ENCODE results near the gene SKAP1. TPM values are rescaled to one million over a fixed set of nuclear protein-coding genes. Genes with fewer than 3 reads are reported as not detected.

The SKAP1 gene
- total and polyA plus RNA-seq, 2 of the 13 experiments (the other 11 are each of a cell fraction or from before 2014, with no cell fraction given): 0.21 TPM; not detected in 1

DNA sequence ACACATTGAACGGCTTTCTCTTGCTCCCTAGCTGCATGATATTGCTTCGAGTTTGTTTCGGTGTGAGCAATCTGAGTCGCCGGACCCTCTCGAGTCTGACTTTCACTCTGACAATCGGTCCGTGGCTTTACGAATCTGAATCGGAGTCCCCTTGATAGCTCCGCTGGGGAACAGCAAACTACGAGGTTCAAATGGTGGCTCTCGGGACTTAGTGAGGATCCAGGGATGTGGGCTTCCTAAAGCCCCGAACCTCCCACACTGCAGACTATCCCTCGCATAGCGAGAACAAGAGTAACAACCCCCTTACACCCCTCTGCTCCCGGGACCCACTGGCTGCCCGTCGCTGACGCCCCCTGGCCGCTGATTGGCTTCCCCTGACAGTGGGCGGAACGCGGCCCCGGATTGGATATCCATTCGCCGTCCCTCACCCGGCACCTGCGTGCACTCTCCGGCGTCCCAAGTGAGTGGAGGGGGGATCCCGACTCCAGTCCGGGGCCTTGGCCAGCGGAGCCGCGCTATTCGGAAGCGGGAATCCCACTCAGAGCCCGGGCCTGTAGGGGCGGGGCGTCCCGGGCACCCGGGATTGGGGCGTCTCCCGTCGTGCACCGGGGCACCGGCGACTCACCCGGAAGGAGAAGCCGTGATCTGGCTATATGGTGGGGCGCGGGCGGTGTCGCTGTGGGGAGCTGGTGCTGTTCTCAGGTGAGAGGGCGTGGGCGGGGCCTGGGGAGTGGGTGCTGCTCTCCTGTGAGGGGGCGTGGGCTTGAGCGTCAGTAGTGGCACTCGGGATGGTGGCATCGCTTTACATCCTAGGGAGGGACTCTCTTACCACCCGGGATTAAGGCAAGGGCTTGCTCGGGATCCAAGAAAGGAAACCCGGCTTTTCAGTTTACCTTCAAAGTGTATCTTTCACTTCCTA, 322.6 kb downstream of the SKAP1 start, which contains the start of gene SNX11 (continued):
- TF ChIP-seq ZFYVE20 (CRISPR knock-in tag; IDR thresholded peaks at IDR 0.05; ENCODE audit: borderline replicate concordance, low read depth) (0 out of 2 replicates have a peak, but pooled peaks have one; percentile 34), CEBPG (CRISPR knock-in tag; IDR thresholded peaks at IDR 0.05) (no peak; the same call in 1 of the 2 replicates), ZNF329 (CRISPR knock-in tag; IDR thresholded peaks at IDR 0.05; ENCODE audit: low read depth) (no peak), ZNF552 (CRISPR knock-in tag; IDR thresholded peaks at IDR 0.05; ENCODE audit: borderline replicate concordance) (0 out of 2 replicates have a peak, but pooled peaks have one; percentile 27), ZNF432 (CRISPR knock-in tag; IDR thresholded peaks at IDR 0.05; ENCODE audit: borderline replicate concordance) (no peak), FOXP1 (IDR thresholded peaks at IDR 0.05) (no peak), FOXP1 (CRISPR knock-in tag; IDR thresholded peaks at IDR 0.05) (no peak), HOXA3 (CRISPR knock-in tag; IDR thresholded peaks at IDR 0.05) (peak; percentile 63; the same call in 1 of the 2 replicates), ZKSCAN1 (IDR thresholded peaks at IDR 0.05; ENCODE audit: low read length) (no peak), ZNF775 (CRISPR knock-in tag; IDR thresholded peaks at IDR 0.05; ENCODE audit: borderline replicate concordance) (no peak), HOXA5 (CRISPR knock-in tag; IDR thresholded peaks at IDR 0.05) (peak; percentile 90), ZNF619 (CRISPR knock-in tag; IDR thresholded peaks at IDR 0.05) (peak; percentile 95; the same call in 1 of the 2 replicates), ZNF441 (CRISPR knock-in tag; IDR thresholded peaks at IDR 0.05; ENCODE audit: borderline replicate concordance) (0 out of 2 replicates have a peak, but pooled peaks have one; percentile 7), POLR2AphosphoS5 (IDR thresholded peaks at IDR 0.05; ENCODE audit: low read depth, low read length) (peak; percentile 93), ZNF335 (CRISPR knock-in tag; IDR thresholded peaks at IDR 0.05) (0 out of 2 replicates have a peak, but pooled peaks have one; percentile 67), ZNF205 (CRISPR knock-in tag; IDR thresholded peaks at IDR 0.05) (no peak), GTF3A (CRISPR knock-in tag; conservative IDR thresholded peaks at IDR 0.05) (no peak; the same call in 1 of the 2 replicates), PAX8 (CRISPR knock-in tag; IDR thresholded peaks at IDR 0.05; ENCODE audit: borderline replicate concordance) (no peak; the same call in 1 of the 2 replicates), SUZ12 (IDR thresholded peaks at IDR 0.05; ENCODE audit: low read depth, low read length) (peak; percentile 50)
- TF ChIP-seq, protein P1, sequence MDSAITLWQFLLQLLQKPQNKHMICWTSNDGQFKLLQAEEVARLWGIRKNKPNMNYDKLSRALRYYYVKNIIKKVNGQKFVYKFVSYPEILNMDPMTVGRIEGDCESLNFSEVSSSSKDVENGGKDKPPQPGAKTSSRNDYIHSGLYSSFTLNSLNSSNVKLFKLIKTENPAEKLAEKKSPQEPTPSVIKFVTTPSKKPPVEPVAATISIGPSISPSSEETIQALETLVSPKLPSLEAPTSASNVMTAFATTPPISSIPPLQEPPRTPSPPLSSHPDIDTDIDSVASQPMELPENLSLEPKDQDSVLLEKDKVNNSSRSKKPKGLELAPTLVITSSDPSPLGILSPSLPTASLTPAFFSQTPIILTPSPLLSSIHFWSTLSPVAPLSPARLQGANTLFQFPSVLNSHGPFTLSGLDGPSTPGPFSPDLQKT (CRISPR knock-in tag; IDR thresholded peaks at IDR 0.05; ENCODE audit: borderline replicate concordance): no peak
- TF ChIP-seq, protein P2, sequence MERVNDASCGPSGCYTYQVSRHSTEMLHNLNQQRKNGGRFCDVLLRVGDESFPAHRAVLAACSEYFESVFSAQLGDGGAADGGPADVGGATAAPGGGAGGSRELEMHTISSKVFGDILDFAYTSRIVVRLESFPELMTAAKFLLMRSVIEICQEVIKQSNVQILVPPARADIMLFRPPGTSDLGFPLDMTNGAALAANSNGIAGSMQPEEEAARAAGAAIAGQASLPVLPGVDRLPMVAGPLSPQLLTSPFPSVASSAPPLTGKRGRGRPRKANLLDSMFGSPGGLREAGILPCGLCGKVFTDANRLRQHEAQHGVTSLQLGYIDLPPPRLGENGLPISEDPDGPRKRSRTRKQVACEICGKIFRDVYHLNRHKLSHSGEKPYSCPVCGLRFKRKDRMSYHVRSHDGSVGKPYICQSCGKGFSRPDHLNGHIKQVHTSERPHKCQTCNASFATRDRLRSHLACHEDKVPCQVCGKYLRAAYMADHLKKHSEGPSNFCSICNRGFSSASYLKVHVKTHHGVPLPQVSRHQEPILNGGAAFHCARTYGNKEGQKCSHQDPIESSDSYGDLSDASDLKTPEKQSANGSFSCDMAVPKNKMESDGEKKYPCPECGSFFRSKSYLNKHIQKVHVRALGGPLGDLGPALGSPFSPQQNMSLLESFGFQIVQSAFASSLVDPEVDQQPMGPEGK (CRISPR knock-in tag; IDR thresholded peaks at IDR 0.05): peak; percentile 79
- TF ChIP-seq, protein P3, sequence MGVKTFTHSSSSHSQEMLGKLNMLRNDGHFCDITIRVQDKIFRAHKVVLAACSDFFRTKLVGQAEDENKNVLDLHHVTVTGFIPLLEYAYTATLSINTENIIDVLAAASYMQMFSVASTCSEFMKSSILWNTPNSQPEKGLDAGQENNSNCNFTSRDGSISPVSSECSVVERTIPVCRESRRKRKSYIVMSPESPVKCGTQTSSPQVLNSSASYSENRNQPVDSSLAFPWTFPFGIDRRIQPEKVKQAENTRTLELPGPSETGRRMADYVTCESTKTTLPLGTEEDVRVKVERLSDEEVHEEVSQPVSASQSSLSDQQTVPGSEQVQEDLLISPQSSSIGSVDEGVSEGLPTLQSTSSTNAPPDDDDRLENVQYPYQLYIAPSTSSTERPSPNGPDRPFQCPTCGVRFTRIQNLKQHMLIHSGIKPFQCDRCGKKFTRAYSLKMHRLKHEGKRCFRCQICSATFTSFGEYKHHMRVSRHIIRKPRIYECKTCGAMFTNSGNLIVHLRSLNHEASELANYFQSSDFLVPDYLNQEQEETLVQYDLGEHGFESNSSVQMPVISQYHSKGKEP (CRISPR knock-in tag; IDR thresholded peaks at IDR 0.05): no peak
- TF ChIP-seq, protein P4, sequence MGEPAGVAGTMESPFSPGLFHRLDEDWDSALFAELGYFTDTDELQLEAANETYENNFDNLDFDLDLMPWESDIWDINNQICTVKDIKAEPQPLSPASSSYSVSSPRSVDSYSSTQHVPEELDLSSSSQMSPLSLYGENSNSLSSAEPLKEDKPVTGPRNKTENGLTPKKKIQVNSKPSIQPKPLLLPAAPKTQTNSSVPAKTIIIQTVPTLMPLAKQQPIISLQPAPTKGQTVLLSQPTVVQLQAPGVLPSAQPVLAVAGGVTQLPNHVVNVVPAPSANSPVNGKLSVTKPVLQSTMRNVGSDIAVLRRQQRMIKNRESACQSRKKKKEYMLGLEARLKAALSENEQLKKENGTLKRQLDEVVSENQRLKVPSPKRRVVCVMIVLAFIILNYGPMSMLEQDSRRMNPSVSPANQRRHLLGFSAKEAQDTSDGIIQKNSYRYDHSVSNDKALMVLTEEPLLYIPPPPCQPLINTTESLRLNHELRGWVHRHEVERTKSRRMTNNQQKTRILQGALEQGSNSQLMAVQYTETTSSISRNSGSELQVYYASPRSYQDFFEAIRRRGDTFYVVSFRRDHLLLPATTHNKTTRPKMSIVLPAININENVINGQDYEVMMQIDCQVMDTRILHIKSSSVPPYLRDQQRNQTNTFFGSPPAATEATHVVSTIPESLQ (CRISPR knock-in tag; conservative IDR thresholded peaks at IDR 0.05): 0 out of 2 replicates have a peak, but pooled peaks have one; percentile 26

Data from HepG2 (cell line).